Spleen (tissue), 3 donors: ENCODE results near the gene DSCAML1.

Experiments used
- POLR2A ChIP-seq, 3 donors: fragments of 450-650 bp; IDR thresholded peaks; one replicate each; pipeline ENCODE4 v1.5.1; 2017; ENCODE audit warnings: antibody characterized with exemption in 3 of 3, mild to moderate bottlenecking in 1 of 3
- POLR2AphosphoS5 ChIP-seq, 3 donors: sonication (generic); formaldehyde crosslinking; IDR thresholded peaks; one replicate each; pipeline ENCODE4 v1.5.1; 2017; ENCODE audit warnings: antibody characterized with exemption in 3 of 3

DNA sequence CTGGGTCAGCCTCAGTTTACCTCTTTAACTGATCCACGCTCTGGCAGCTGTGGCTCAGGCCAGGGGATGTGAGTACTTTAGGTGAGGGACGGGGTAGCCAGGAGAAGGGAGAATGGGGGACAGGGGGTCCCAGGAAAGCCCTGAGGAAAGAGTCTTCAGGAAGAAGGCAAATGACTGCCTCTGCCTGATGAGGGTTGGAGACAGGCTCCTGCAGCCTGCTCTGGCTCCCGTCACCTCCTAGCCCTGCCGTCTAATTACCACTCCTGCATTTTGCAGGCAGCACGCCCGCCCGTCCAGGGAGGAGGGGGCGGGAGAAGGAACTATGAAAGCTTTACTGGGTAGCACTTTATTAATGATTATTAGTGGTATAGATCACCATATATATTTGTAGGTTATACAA is 352.8 kb downstream of the DSCAML1 start:
- TF ChIP-seq POLR2A (IDR thresholded peaks at IDR 0.05) (no peak), POLR2AphosphoS5 (IDR thresholded peaks at IDR 0.05) (no peak)
